ENCODE data around the gene PWWP2A.
A peak's percentile ranks its signal among the peaks of the same experiment; 100 is the strongest.
"Not testable (repeated sequence)": the region's sequence is repeated elsewhere in the genome, so short reads cannot be mapped to it uniquely, and the experiment has no call there.

PWWP2A gene

GRCh38 chr5:160083501-160083900, 35.7 kb downstream of the PWWP2A start:
- DNase-seq, result peak; percentile 59
- in situ Hi-C loops (cut with HindIII; ENCODE audit: low pct_ligation_motif_present, low pct_unique_long_range_greater_than_20kb, low sequenced_read_pairs), result no loop called here

- peak; percentile 78 for DNase-seq
- in situ Hi-C loops (cut with HindIII; ENCODE audit: low pct_ligation_motif_present, low pct_unique_long_range_greater_than_20kb, low sequenced_read_pairs), result no loop called here
Measured at GRCh38 chr5:160082614-160083500, 36.4 kb downstream of the PWWP2A start.

- in situ Hi-C loops (cut with HindIII; ENCODE audit: low pct_ligation_motif_present, low pct_unique_long_range_greater_than_20kb, low sequenced_read_pairs), result no loop called here
- no peak for DNase-seq
Measured at GRCh38 chr5:160081495-160081894, 37.8 kb downstream of the PWWP2A start.

- no peak for DNase-seq
- in situ Hi-C loops (cut with HindIII; ENCODE audit: low pct_ligation_motif_present, low pct_unique_long_range_greater_than_20kb, low sequenced_read_pairs), result no loop called here
Measured at GRCh38 chr5:160079753-160080152, 39.5 kb downstream of the PWWP2A start.

- DNase-seq, result no peak
- in situ Hi-C loops (cut with HindIII; ENCODE audit: low pct_ligation_motif_present, low pct_unique_long_range_greater_than_20kb, low sequenced_read_pairs), result no loop called here
Measured at GRCh38 chr5:160076997-160077396, 42.3 kb downstream of the PWWP2A start.

GRCh38 chr5:160075073-160075472, 44.2 kb downstream of the PWWP2A start:
- no peak for DNase-seq
- in situ Hi-C loops (cut with HindIII; ENCODE audit: low pct_ligation_motif_present, low pct_unique_long_range_greater_than_20kb, low sequenced_read_pairs), result no loop called here

GRCh38 chr5:160071916-160072315, 47.3 kb downstream of the PWWP2A start:
- in situ Hi-C loops (cut with HindIII; ENCODE audit: low pct_ligation_motif_present, low pct_unique_long_range_greater_than_20kb, low sequenced_read_pairs), result no loop called here
- no peak for DNase-seq

- no peak for DNase-seq
- in situ Hi-C loops (cut with HindIII; ENCODE audit: low pct_ligation_motif_present, low pct_unique_long_range_greater_than_20kb, low sequenced_read_pairs), result no loop called here
Measured at GRCh38 chr5:160071516-160071915, 47.7 kb downstream of the PWWP2A start.

- DNase-seq; in situ Hi-C loops (cut with HindIII; ENCODE audit: low pct_ligation_motif_present, low pct_unique_long_range_greater_than_20kb, low sequenced_read_pairs): not testable (repeated sequence)
Measured at GRCh38 chr5:160069120-160069519, 50.1 kb downstream of the PWWP2A start.

- no peak for DNase-seq
- in situ Hi-C loops (cut with HindIII; ENCODE audit: low pct_ligation_motif_present, low pct_unique_long_range_greater_than_20kb, low sequenced_read_pairs), result no loop called here
Measured at GRCh38 chr5:160064995-160065614, 54.1 kb downstream of the PWWP2A start.

- in situ Hi-C loops (cut with HindIII; ENCODE audit: low pct_ligation_motif_present, low pct_unique_long_range_greater_than_20kb, low sequenced_read_pairs), result no loop called here
- DNase-seq, result no peak
Measured at GRCh38 chr5:160064417-160064810, 54.8 kb downstream of the PWWP2A start.

GRCh38 chr5:160061770-160062169, 57.5 kb downstream of the PWWP2A start:
- in situ Hi-C loops (cut with HindIII; ENCODE audit: low pct_ligation_motif_present, low pct_unique_long_range_greater_than_20kb, low sequenced_read_pairs), result no loop called here
- no peak for DNase-seq

GRCh38 chr5:160060001-160060400, 59.2 kb downstream of the PWWP2A start:
- in situ Hi-C loops (cut with HindIII; ENCODE audit: low pct_ligation_motif_present, low pct_unique_long_range_greater_than_20kb, low sequenced_read_pairs), result no loop called here
- no peak for DNase-seq

GRCh38 chr5:160057256-160057655, 62.0 kb downstream of the PWWP2A start:
- DNase-seq, result no peak

GRCh38 chr5:160054831-160055230, 64.4 kb downstream of the PWWP2A start:
- DNase-seq, result peak; percentile 37
- in situ Hi-C loops (cut with HindIII; ENCODE audit: low pct_ligation_motif_present, low pct_unique_long_range_greater_than_20kb, low sequenced_read_pairs), result no loop called here

More at GRCh38 chr5:160057256-160057655, 62.0 kb downstream of the PWWP2A start:
- in situ Hi-C loops (cut with HindIII; ENCODE audit: low pct_ligation_motif_present, low pct_unique_long_range_greater_than_20kb, low sequenced_read_pairs), result no loop called here

- DNase-seq, result no peak
- in situ Hi-C loops (cut with HindIII; ENCODE audit: low pct_ligation_motif_present, low pct_unique_long_range_greater_than_20kb, low sequenced_read_pairs), result no loop called here
Measured at GRCh38 chr5:160054047-160054446, 65.2 kb downstream of the PWWP2A start.

GRCh38 chr5:160049099-160049498, 70.2 kb downstream of the PWWP2A start:
- in situ Hi-C loops (cut with HindIII; ENCODE audit: low pct_ligation_motif_present, low pct_unique_long_range_greater_than_20kb, low sequenced_read_pairs), result no loop called here
- DNase-seq, result no peak

- no peak for DNase-seq
- in situ Hi-C loops (cut with HindIII; ENCODE audit: low pct_ligation_motif_present, low pct_unique_long_range_greater_than_20kb, low sequenced_read_pairs), result no loop called here
Measured at GRCh38 chr5:160048131-160048530, 71.1 kb downstream of the PWWP2A start.

GRCh38 chr5:160047423-160047822, 71.8 kb downstream of the PWWP2A start:
- in situ Hi-C loops (cut with HindIII; ENCODE audit: low pct_ligation_motif_present, low pct_unique_long_range_greater_than_20kb, low sequenced_read_pairs), result no loop called here
- no peak for DNase-seq

GRCh38 chr5:160044967-160045366, 74.3 kb downstream of the PWWP2A start:
- DNase-seq, result no peak
- in situ Hi-C loops (cut with HindIII; ENCODE audit: low pct_ligation_motif_present, low pct_unique_long_range_greater_than_20kb, low sequenced_read_pairs), result no loop called here
